IMR-90 (cell line): ENCODE results near the gene TAGLN3. TPM values are rescaled to one million over a fixed set of nuclear protein-coding genes. Genes with fewer than 3 reads are reported as not detected.

ENCODE experiments used
- ATAC-seq: fragments of 200-7000 bp; cut with Tn5 transposase; 2 replicates; pipeline ENCODE4 v1.9.1; 2020; ENCODE audit warnings: low read depth, mild to moderate bottlenecking, moderate library complexity
- BruUV-seq: library from RNA; stranded (reverse); fragments of 400-500 nt; replicated peaks from 2 replicates; lab custom pipeline; 2021; lab: Mats Ljungman, UMichigan
- CTCF ChIA-PET: fragments of 300-600 bp; formaldehyde crosslinking; extraction: SDS; loops from one replicate; lab custom pipeline; 2021; ENCODE audit warnings: antibody characterized with exemption; lab: Yijun Ruan, JAX
- POLR2A ChIA-PET: fragments of 300-600 bp; sonication (Branson Sonifier 250); formaldehyde crosslinking; loops from one replicate; lab custom pipeline; 2022; ENCODE audit warnings: antibody characterized with exemption; ENCODE audit not compliant: unreplicated experiment; lab: Charles Lee
- DNase-seq: peaks from one replicate; pipeline ENCODE4 v3.0.0; 2013
- H2AFZ ChIP-seq: replicated peaks from 2 replicates; pipeline ENCODE3; 2013; ENCODE audit warnings: low read length, mild to moderate bottlenecking; ENCODE audit not compliant: poor library complexity
- H2AK5ac ChIP-seq: 2 replicates; pipeline ENCODE4 v1.6.1; 2013; ENCODE audit warnings: low read depth, low read length, inconsistent platforms
- H2AK9ac ChIP-seq: replicated peaks from 2 replicates; pipeline ENCODE3; 2013; ENCODE audit warnings: mild to moderate bottlenecking, low read depth, low read length, moderate library complexity; ENCODE audit not compliant: poor library complexity
- H2BK120ac ChIP-seq: 2 replicates; pipeline ENCODE4 v1.6.1; 2013; ENCODE audit warnings: low read depth, low read length, inconsistent platforms
- H2BK15ac ChIP-seq: 3 replicates; pipeline ENCODE4 v1.6.1; 2013; ENCODE audit warnings: low read depth, low read length, inconsistent platforms
- H2BK20ac ChIP-seq: 2 replicates; pipeline ENCODE4 v1.6.1; 2013; ENCODE audit warnings: low read depth, mild to moderate bottlenecking, inconsistent platforms, low read length, moderate library complexity
- H2BK5ac ChIP-seq: 2 replicates; pipeline ENCODE4 v1.6.1; 2013; ENCODE audit warnings: mild to moderate bottlenecking, low read depth, low read length, inconsistent platforms; ENCODE audit not compliant: poor library complexity, severe bottlenecking
- H3K14ac ChIP-seq: replicated peaks from 2 replicates; pipeline ENCODE4 v1.6.1; 2013; ENCODE audit warnings: low read depth, low read length, inconsistent platforms
- H3K18ac ChIP-seq: 2 replicates; pipeline ENCODE4 v1.6.1; 2013; ENCODE audit warnings: low read depth, low read length, control low read depth
- H3K23ac ChIP-seq: 2 replicates; pipeline ENCODE4 v1.6.1; 2013; ENCODE audit warnings: low read depth, low read length, inconsistent platforms
- H3K27ac ChIP-seq: 2 replicates; pipeline ENCODE4 v1.5.1; 2013; ENCODE audit warnings: mild to moderate bottlenecking, control low read depth, low read length; ENCODE audit not compliant: insufficient read depth
- H3K27me3 ChIP-seq: 2 replicates; pipeline ENCODE4 v1.6.1; 2013; ENCODE audit warnings: low read length; ENCODE audit not compliant: control insufficient read depth, insufficient read depth
- H3K36me3 ChIP-seq: 2 replicates; pipeline ENCODE4 v1.6.1; 2013; ENCODE audit warnings: low read length, mixed read lengths; ENCODE audit not compliant: control insufficient read depth, insufficient read depth
- H3K4ac ChIP-seq: 2 replicates; pipeline ENCODE4 v1.6.1; 2013; ENCODE audit warnings: low read depth, low read length, inconsistent platforms
- H3K4me1 ChIP-seq: 2 replicates; pipeline ENCODE4 v1.6.1; 2013; ENCODE audit warnings: low read length, mixed read lengths; ENCODE audit not compliant: control insufficient read depth, insufficient read depth
- H3K4me2 ChIP-seq: 2 replicates; pipeline ENCODE4 v1.6.1; 2013; ENCODE audit warnings: low read depth, mild to moderate bottlenecking, control low read depth, low read length, moderate library complexity
- H3K4me3 ChIP-seq: 2 replicates; pipeline ENCODE4 v1.5.1; 2013; ENCODE audit warnings: low read depth, mild to moderate bottlenecking, control low read depth, low read length, moderate library complexity; ENCODE audit not compliant: insufficient read depth
- H3K56ac ChIP-seq: 2 replicates; pipeline ENCODE4 v1.6.1; 2013; ENCODE audit warnings: low read length, inconsistent platforms; ENCODE audit not compliant: insufficient read depth; ENCODE audit errors: extremely low read depth
- H3K79me1 ChIP-seq, 2 experiments: 2 replicates each; pipeline ENCODE4 v1.6.1; 2013; ENCODE audit warnings: low read length in 2 of 2, inconsistent platforms in 1 of 2, low read depth in 1 of 2
- H3K9ac ChIP-seq: 2 replicates; pipeline ENCODE4 v1.6.1; 2013; ENCODE audit warnings: low read depth, low read length, control low read depth
- H3K9me1 ChIP-seq: 2 replicates; pipeline ENCODE4 v1.6.1; 2013; ENCODE audit warnings: low read length, inconsistent platforms; ENCODE audit not compliant: insufficient read depth
- H3K9me3 ChIP-seq: 2 replicates; pipeline ENCODE4 v1.6.1; 2013; ENCODE audit warnings: low read length; ENCODE audit not compliant: control insufficient read depth, insufficient read depth
- H4K20me1 ChIP-seq: 2 replicates; pipeline ENCODE4 v1.6.1; 2013; ENCODE audit warnings: low read length, inconsistent platforms; ENCODE audit not compliant: insufficient read depth
- H4K5ac ChIP-seq: 2 replicates; pipeline ENCODE4 v1.6.1; 2013; ENCODE audit warnings: mild to moderate bottlenecking, low read depth, low read length, control low read depth
- H4K8ac ChIP-seq, 2 experiments: 2 replicates each; pipeline ENCODE4 v1.6.1; 2013; ENCODE audit warnings: low read depth in 2 of 2, low read length in 2 of 2, control low read depth in 1 of 2, inconsistent platforms in 1 of 2
- H4K91ac ChIP-seq: 2 replicates; pipeline ENCODE4 v1.6.1; 2013; ENCODE audit warnings: low read depth, low read length, inconsistent platforms; ENCODE audit not compliant: insufficient read depth
- BHLHE40 ChIP-seq: fragments of 150-350 bp; IDR thresholded peaks from 2 replicates; pipeline ENCODE4 v1.6.1; 2016; ENCODE audit warnings: mild to moderate bottlenecking, low read depth, low read length
- CEBPB ChIP-seq: IDR thresholded peaks from 2 replicates; pipeline ENCODE4 v1.6.1; 2012; ENCODE audit warnings: low read depth, low read length, improper control_type of control experiment
- ELK1 ChIP-seq: fragments of 150-350 bp; IDR thresholded peaks from 2 replicates; pipeline ENCODE4 v1.6.1; 2016; ENCODE audit warnings: low read depth, mild to moderate bottlenecking, low read length, moderate library complexity, borderline replicate concordance
- FOS ChIP-seq: fragments of 150-350 bp; IDR thresholded peaks from 2 replicates; pipeline ENCODE4 v1.6.1; 2016; ENCODE audit warnings: low read depth, low read length
- MAFK ChIP-seq: IDR thresholded peaks from 2 replicates; pipeline ENCODE4 v1.6.1; 2012; ENCODE audit warnings: low read depth, low read length, improper control_type of control experiment
- MAZ ChIP-seq: IDR thresholded peaks from 2 replicates; pipeline ENCODE4 v1.6.1; 2012; ENCODE audit warnings: low read depth, mild to moderate bottlenecking, low read length, improper control_type of control experiment, moderate library complexity, borderline replicate concordance
- MXI1 ChIP-seq: IDR thresholded peaks from 2 replicates; pipeline ENCODE4 v1.6.1; 2012; ENCODE audit warnings: low read depth, mild to moderate bottlenecking, low read length, moderate library complexity, borderline replicate concordance
- NFE2L2 ChIP-seq: fragments of 150-350 bp; IDR thresholded peaks from 2 replicates; pipeline ENCODE4 v1.6.1; 2016; ENCODE audit warnings: low read depth, mild to moderate bottlenecking, low read length
- RCOR1 ChIP-seq: IDR thresholded peaks from 2 replicates; pipeline ENCODE4 v1.6.1; 2012; ENCODE audit warnings: mild to moderate bottlenecking, low read length, improper control_type of control experiment; ENCODE audit not compliant: insufficient replicate concordance
- SMC3 ChIP-seq: fragments of 150-350 bp; IDR thresholded peaks from 2 replicates; pipeline ENCODE4 v1.6.1; 2016; ENCODE audit warnings: low read depth, mild to moderate bottlenecking, antibody characterized with exemption, low read length, moderate library complexity
- WGBS, 2 experiments: methylation state at CpG; one replicate each; pipeline versions ENCODE4 v1.1.5 to v1.1.7; 2013; ENCODE audit warnings: missing lambda C conversion rate in 2 of 2; ENCODE audit not compliant: insufficient read length in 1 of 2; ENCODE audit errors: extremely low coverage in 2 of 2; 5-methylcytosine and 5-hydroxymethylcytosine counted together
- dilution Hi-C: fragments of 300-500 bp; cut with HindIII; formaldehyde crosslinking; loops from one replicate; pipeline ENCODE4 v1.14.3; 2018; ENCODE audit warnings: low sequenced_read_pairs; ENCODE audit not compliant: unreplicated experiment
- in situ Hi-C: fragments of 300-500 bp; cut with MboI; formaldehyde crosslinking; loops from 3 replicates; pipeline ENCODE4 v1.14.3; 2019; ENCODE audit warnings: low sequenced_read_pairs, inconsistent platforms, mixed read lengths
- intact Hi-C: fragments of 100-400 bp; cut with micrococcal nuclease; formaldehyde crosslinking; loops from 2 replicates; pipeline ENCODE4 v1.10.0; 2022
- polyA plus RNA-seq, 3 experiments: library from polyadenylated mRNA; depleted of rRNA; stranded (reverse); fragments of >200 nt; gene quantifications; 2 replicates each; pipeline ENCODE4 v1.2.3, GENCODE V29; 2012; ENCODE audit warnings: low replicate concordance in 1 of 3
- total RNA-seq: library from RNA; depleted of rRNA; stranded (reverse); fragments of >200 nt; gene quantifications from 2 replicates; pipeline ENCODE4 v1.2.3, GENCODE V29; 2012

The TAGLN3 gene
- total and polyA plus RNA-seq, 2 of the 4 experiments (the other 2 are of a cell fraction): 3.2 to 7.7 TPM

- dilution Hi-C loops: loop anchor here (25.0 kb wide), 1 partner anchor 245 kb away; no protein-coding TSS in a partner anchor
- in situ Hi-C loops: loop anchor here (25.0 kb wide), 1 partner anchor 370 kb away; the partner anchor contains the start of gene ZBED2
- no peak overlapping the region for H2BK5ac ChIP-seq
- no peak overlapping the region for H2AK9ac ChIP-seq
- no peak overlapping the region for H3K4me2 ChIP-seq
- H3K4me1 ChIP-seq: no peaks in the 10 kb centered on the region
- BruUV-seq: no TSS peak
- H3K4me3 ChIP-seq: no peak overlapping the region
- peaks cover 5% of the 10 kb centered on the region; the same call in 1 of the 2 replicates for H3K9me1 ChIP-seq
- no peak overlapping the region for H3K23ac ChIP-seq
- intact Hi-C loops: no loop called here
- no peak overlapping the region for H2AFZ ChIP-seq
- no peak overlapping the region for H4K5ac ChIP-seq
- H2BK20ac ChIP-seq: no peak overlapping the region
- no peak overlapping the region for H4K91ac ChIP-seq
- no peak overlapping the region for H3K56ac ChIP-seq
- H3K9me3 ChIP-seq: no peaks in the 10 kb centered on the region
- H3K4ac ChIP-seq: no peak overlapping the region
- no peaks in the 10 kb centered on the region for H4K20me1 ChIP-seq
- no peak overlapping the region for H3K27ac ChIP-seq
- H3K9ac ChIP-seq: no peak overlapping the region
- H3K14ac ChIP-seq: no peak overlapping the region
- no peak overlapping the region for H3K18ac ChIP-seq
- peaks cover 10% of the 10 kb centered on the region for H3K36me3 ChIP-seq
- ATAC-seq (no peak), DNase-seq (no peak)
- H3K27me3 ChIP-seq: no peaks in the 10 kb centered on the region
- no peak overlapping the region for H2BK120ac ChIP-seq
- no peaks in the 10 kb centered on the region for H3K79me1 ChIP-seq
- H2BK15ac ChIP-seq: no peak overlapping the region
- TF ChIP-seq RCOR1 (no peak), BHLHE40 (no peak), CEBPB (no peak), MAFK (no peak), FOS (no peak), ELK1 (no peak), MAZ (no peak), NFE2L2 (no peak), MXI1 (no peak), SMC3 (no peak)
- H4K8ac ChIP-seq: no peak overlapping the region
- WGBS, 2 experiments: no CpG with 5 or more reads among the region's 4 CpGs
- ChIA-PET POLR2A (no interaction called here), CTCF (interaction anchor here (1.7 kb wide), 2 partner anchors 10 to 11 kb away, joined by 4 to 5 read pairs; no protein-coding TSS in a partner anchor)
- H2AK5ac ChIP-seq: no peak overlapping the region
Observed at GRCh38 chr3:111956995-111957734, 41.6 kb upstream of the TAGLN3 start.
